ENCODE data around the gene ERCC8. TPM values are rescaled to one million over a fixed set of nuclear protein-coding genes. Genes with fewer than 3 reads are reported as not detected.

The ERCC8 gene
- total and polyA plus RNA-seq, 10 of the 15 experiments (the other 5 are each of a cell fraction or from before 2014, with no cell fraction given), result 10.4 to 31.2 (median 16.4) TPM

- BruUV-seq (replicated peaks), result no TSS peak
- H3K9me3 ChIP-seq (replicated peaks; ENCODE audit: control insufficient read depth, insufficient read depth, low read length), result no peaks in the 10 kb centered on the region; the same call in 1 of the 3 replicates
- 90% methylated on average over 2 of the region's 2 CpGs for WGBS (ENCODE audit: insufficient coverage, insufficient replicate concordance, low lambda C conversion rate, missing lambda C conversion rate)
- no peak overlapping the region for H3K4me2 ChIP-seq (ENCODE audit: control insufficient read depth, insufficient read depth)
- H3K27ac ChIP-seq (ENCODE audit: control insufficient read depth, insufficient read depth), result no peak overlapping the region
- no peak overlapping the region for H3K4me3 ChIP-seq
- ChIA-PET RAD21 (ENCODE audit: unreplicated experiment) (no interaction called here), SMC1A (ENCODE audit: uncharacterized antibody, unreplicated experiment) (no interaction called here), POLR2A (no interaction called here), CTCF (interaction anchor here (0.6 kb wide), 1 partner anchor 82 kb away, joined by 4 read pairs; no protein-coding TSS in a partner anchor)
- in situ Hi-C loops (cut with MboI) (no loop called here), intact Hi-C loops (cut with micrococcal nuclease; ENCODE audit: unreplicated experiment) (no loop called here)
- FAIRE-seq, result no peak
- DNase-seq (ENCODE audit: low read depth, low spot score), result no peak
- H3K27me3 ChIP-seq (replicated peaks in 1 of 2; ENCODE audit: control insufficient read depth in 2 of 2, insufficient read depth in 2 of 2, low read length in 1 of 2), result no peaks in the 10 kb centered on the region
- no peak overlapping the region for H2AFZ ChIP-seq (ENCODE audit: control insufficient read depth, low read depth, low read length)
- H3K79me2 ChIP-seq (ENCODE audit: control insufficient read depth, insufficient read depth, low read length), result no peaks in the 10 kb centered on the region
- H3K4me1 ChIP-seq (ENCODE audit: control insufficient read depth, insufficient read depth, low read length), result no peaks in the 10 kb centered on the region
- H4K20me1 ChIP-seq (ENCODE audit: control insufficient read depth, insufficient read depth), result no peaks in the 10 kb centered on the region
- TF ChIP-seq BRCA1 (IDR thresholded peaks at IDR 0.05; ENCODE audit: low read depth, low read length), result no peak
- no peak overlapping the region for H3K9ac ChIP-seq (ENCODE audit: control insufficient read depth, insufficient read depth, low read length)
- no peaks in the 10 kb centered on the region for H3K36me3 ChIP-seq (ENCODE audit: control insufficient read depth in 2 of 2, insufficient read depth in 2 of 2, low read length in 1 of 2)
- no peak for ATAC-seq
Measured at GRCh38 chr5:60980511-60980910, 35.6 kb upstream of the ERCC8 start.

DNA sequence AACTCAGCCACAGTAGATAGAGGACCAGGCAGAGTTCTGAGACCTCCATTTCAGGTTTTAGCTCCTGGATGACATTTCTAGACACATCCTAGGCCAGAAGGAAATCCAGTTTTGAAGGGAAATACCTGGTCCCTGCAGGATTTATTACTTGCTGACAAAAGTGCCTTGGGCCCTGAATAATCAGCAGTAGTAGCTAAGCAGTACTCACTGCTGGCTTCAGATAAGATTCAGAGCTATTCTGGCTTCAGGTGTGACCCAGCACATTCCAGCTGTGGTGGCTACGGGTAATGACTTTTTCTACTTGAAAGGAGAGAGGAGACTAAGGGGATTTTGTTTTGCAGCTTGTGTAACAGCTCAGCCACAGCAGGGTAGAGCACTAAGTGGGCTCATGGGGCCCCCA is 34.1 kb upstream of the ERCC8 start:
- Histone ChIP-seq H3K79me2 (ENCODE audit: control insufficient read depth, insufficient read depth, low read length) (no peaks in the 10 kb centered on the region), H3K36me3 (ENCODE audit: control insufficient read depth in 2 of 2, insufficient read depth in 2 of 2, low read length in 1 of 2) (no peaks in the 10 kb centered on the region), H2AFZ (ENCODE audit: control insufficient read depth, low read depth, low read length) (no peak overlapping the region), H3K4me1 (ENCODE audit: control insufficient read depth, insufficient read depth, low read length) (no peaks in the 10 kb centered on the region), H3K9me3 (replicated peaks; ENCODE audit: control insufficient read depth, insufficient read depth, low read length) (no peaks in the 10 kb centered on the region; the same call in 1 of the 3 replicates), H3K27ac (ENCODE audit: control insufficient read depth, insufficient read depth) (no peak overlapping the region), H4K20me1 (ENCODE audit: control insufficient read depth, insufficient read depth) (no peaks in the 10 kb centered on the region), H3K4me3 (no peak overlapping the region), H3K27me3 (replicated peaks in 1 of 2; ENCODE audit: control insufficient read depth in 2 of 2, insufficient read depth in 2 of 2, low read length in 1 of 2) (no peaks in the 10 kb centered on the region), H3K4me2 (ENCODE audit: control insufficient read depth, insufficient read depth) (no peak overlapping the region), H3K9ac (ENCODE audit: control insufficient read depth, insufficient read depth, low read length) (no peak overlapping the region)
- in situ Hi-C loops (cut with MboI), result no loop called here
- CTCF ChIA-PET, result interaction anchor here (1.0 kb wide), 1 partner anchor 46 kb away, joined by 3 read pairs; no protein-coding TSS in a partner anchor
- intact Hi-C loops (cut with micrococcal nuclease; ENCODE audit: unreplicated experiment), result no loop called here
- POLR2A ChIA-PET, result no interaction called here
- SMC1A ChIA-PET (ENCODE audit: uncharacterized antibody, unreplicated experiment), result no interaction called here
- DNase-seq (ENCODE audit: low read depth, low spot score) (no peak), FAIRE-seq (no peak), ATAC-seq (no peak)
- 100% methylated on average over 1 of the region's 1 CpG for WGBS (ENCODE audit: insufficient coverage, insufficient replicate concordance, low lambda C conversion rate, missing lambda C conversion rate)
- BruUV-seq (replicated peaks), result no TSS peak
- TF ChIP-seq ZNF622 (IDR thresholded peaks at IDR 0.05), result no peak
- TF ChIP-seq IRF5 (IDR thresholded peaks at IDR 0.05; ENCODE audit: borderline replicate concordance), result no peak
- RAD21 ChIA-PET (ENCODE audit: unreplicated experiment), result no interaction called here
